Spleen (tissue), 11 donors: ENCODE results near the gene PXYLP1. TPM values are rescaled to one million over a fixed set of nuclear protein-coding genes. Genes with fewer than 3 reads are reported as not detected.

Experiments used
- DNase-seq: peaks from one replicate; pipeline ENCODE4 v3.0.0-alpha.2; 2020
- H3K27ac ChIP-seq, 8 donors: fragments of 200-600 bp; sonication (generic) in 7 of 8; 1 replicate in 4 of 8; 2 replicates in 4 of 8; pipeline versions ENCODE4 v1.5.0 to v1.8.0; 2016 to 2021; ENCODE audit warnings: inconsistent platforms in 4 of 8, mild to moderate bottlenecking in 4 of 8, moderate library complexity in 1 of 8
- H3K27me3 ChIP-seq, 7 donors: fragments of 200-600 bp; sonication (generic) in 6 of 7; replicated peaks in 1 of 7; 1 replicate in 4 of 7; 2 replicates in 3 of 7; pipeline versions ENCODE4 v1.5.0 to v1.8.0; 2016 to 2021; ENCODE audit warnings: inconsistent platforms in 3 of 7, mild to moderate bottlenecking in 1 of 7
- H3K36me3 ChIP-seq, 6 donors: fragments of 200-600 bp; sonication (generic) in 5 of 6; 1 replicate in 4 of 6; 2 replicates in 2 of 6; pipeline versions ENCODE4 v1.5.0 to v1.8.0; 2016 to 2021; ENCODE audit warnings: inconsistent platforms in 2 of 6
- H3K4me1 ChIP-seq, 6 donors: fragments of 200-600 bp; sonication (generic) in 5 of 6; 1 replicate in 3 of 6; 2 replicates in 3 of 6; pipeline versions ENCODE4 v1.5.0 to v1.8.0; 2016 to 2021; ENCODE audit warnings: inconsistent platforms in 3 of 6
- H3K4me3 ChIP-seq, 8 donors: fragments of 200-600 bp; sonication (generic) in 7 of 8; 1 replicate in 4 of 8; 2 replicates in 4 of 8; pipeline versions ENCODE4 v1.5.0 to v1.8.0; 2016 to 2021; ENCODE audit warnings: inconsistent platforms in 4 of 8, mild to moderate bottlenecking in 4 of 8, moderate library complexity in 2 of 8
- H3K9me3 ChIP-seq, 8 donors: fragments of 200-600 bp; sonication (generic) in 7 of 8; 1 replicate in 4 of 8; 2 replicates in 4 of 8; pipeline versions ENCODE4 v1.5.0 to v1.8.0; 2016 to 2021; ENCODE audit warnings: inconsistent platforms in 4 of 8
- POLR2A ChIP-seq, 3 donors: fragments of 450-650 bp; IDR thresholded peaks; one replicate each; pipeline ENCODE4 v1.5.1; 2017; ENCODE audit warnings: antibody characterized with exemption in 3 of 3, mild to moderate bottlenecking in 1 of 3
- POLR2AphosphoS5 ChIP-seq, 3 donors: sonication (generic); formaldehyde crosslinking; IDR thresholded peaks; one replicate each; pipeline ENCODE4 v1.5.1; 2017; ENCODE audit warnings: antibody characterized with exemption in 3 of 3
- WGBS, 5 donors: extraction: QIAGEN DNeasy Blood & Tissue Kit in 3 of 5; methylation state at CpG; one replicate each; pipeline versions ENCODE4 v1.1.5 to v1.1.7; 2013 to 2018; 5-methylcytosine and 5-hydroxymethylcytosine counted together
- intact Hi-C: fragments of 100-400 bp; cut with DNase I; formaldehyde crosslinking; loops from one replicate; pipeline ENCODE4 v1.15.0; 2023; ENCODE audit warnings: low total_unique reads
- polyA plus RNA-seq, 3 donors: library from polyadenylated mRNA; stranded (reverse); fragments of 200-250 nt; gene quantifications; one replicate each; pipeline ENCODE4 v1.2.1, GENCODE V29; 2013
- total RNA-seq, 7 donors: library from RNA; depleted of rRNA in 3 of 7; stranded (reverse); fragments of >200 nt in 3 of 7; fragmentation: NEBNext Ultra II Directional in 4 of 7; extraction: Animal tissue kit (Norgen Biotek cat#: 25700) in 4 of 7; gene quantifications; one replicate each; pipeline versions ENCODE4 v1.1.0 to v1.2.1, GENCODE V29; 2016 to 2021
- TF ChIP-seq, protein P1 (sequence below), 11 experiments: fragments of 200-600 bp in 7 of 11; fragments of 450-650 bp in 4 of 11; sonication (generic) in 4 of 11; IDR thresholded peaks in 8 of 11; conservative IDR thresholded peaks in 3 of 11; 1 replicate in 7 of 11; 2 replicates in 4 of 11; pipeline versions ENCODE4 v1.4.0 to v1.8.0; 2016 to 2021; ENCODE audit warnings: antibody characterized with exemption in 11 of 11, inconsistent platforms in 4 of 11, mild to moderate bottlenecking in 1 of 11
- donor health status: healthy with polysubstance abuse.
- donor health status: DM: no; HTN: no; CAD: no; lungs with moderate emphysema.
- donor health status: DM: no; HTN: no; CAD: no.
- donor health status: Bipolar disorder and iron deficiency.
- donor health status: healthy.
- donor health status: DM: no; HTN: no; CAD: no.
- donor health status: DM: yes; HTN: yes; CAD: no.

Gene PXYLP1
- total and polyA plus RNA-seq, 10 donors: 2.9 to 15.6 (median 7.4) TPM

DNA sequence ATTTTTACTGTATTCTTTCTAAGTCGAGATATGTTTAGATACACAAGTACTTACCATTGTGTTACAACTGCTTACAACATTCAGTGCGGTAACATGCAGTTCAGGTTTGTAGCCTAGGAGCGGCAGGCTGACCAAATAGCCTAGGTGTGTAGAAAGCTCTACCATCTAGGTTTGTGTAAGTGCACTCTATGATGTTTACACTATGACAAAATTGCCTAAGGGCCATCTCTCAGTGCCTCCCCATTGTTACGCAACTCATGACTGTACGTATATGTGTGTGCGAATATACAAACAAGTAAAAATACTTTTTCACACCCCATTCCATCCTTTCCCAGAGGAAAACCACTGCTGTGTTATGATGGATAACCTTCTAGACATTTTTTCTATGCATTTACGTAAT, 44.3 kb downstream of the PXYLP1 start:
- peak overlapping the region in 1 of 8 donors; percentile 28 for H3K27ac ChIP-seq
- H3K36me3 ChIP-seq: peaks cover 0 to 31% (median 0%) of the 10 kb centered on the region in 6 donors
- TF ChIP-seq, protein P1, sequence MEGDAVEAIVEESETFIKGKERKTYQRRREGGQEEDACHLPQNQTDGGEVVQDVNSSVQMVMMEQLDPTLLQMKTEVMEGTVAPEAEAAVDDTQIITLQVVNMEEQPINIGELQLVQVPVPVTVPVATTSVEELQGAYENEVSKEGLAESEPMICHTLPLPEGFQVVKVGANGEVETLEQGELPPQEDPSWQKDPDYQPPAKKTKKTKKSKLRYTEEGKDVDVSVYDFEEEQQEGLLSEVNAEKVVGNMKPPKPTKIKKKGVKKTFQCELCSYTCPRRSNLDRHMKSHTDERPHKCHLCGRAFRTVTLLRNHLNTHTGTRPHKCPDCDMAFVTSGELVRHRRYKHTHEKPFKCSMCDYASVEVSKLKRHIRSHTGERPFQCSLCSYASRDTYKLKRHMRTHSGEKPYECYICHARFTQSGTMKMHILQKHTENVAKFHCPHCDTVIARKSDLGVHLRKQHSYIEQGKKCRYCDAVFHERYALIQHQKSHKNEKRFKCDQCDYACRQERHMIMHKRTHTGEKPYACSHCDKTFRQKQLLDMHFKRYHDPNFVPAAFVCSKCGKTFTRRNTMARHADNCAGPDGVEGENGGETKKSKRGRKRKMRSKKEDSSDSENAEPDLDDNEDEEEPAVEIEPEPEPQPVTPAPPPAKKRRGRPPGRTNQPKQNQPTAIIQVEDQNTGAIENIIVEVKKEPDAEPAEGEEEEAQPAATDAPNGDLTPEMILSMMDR (IDR thresholded peaks at IDR 0.05 in 8 of 11, conservative IDR thresholded peaks at IDR 0.05 in 3 of 11): no peak
- no peak for TF ChIP-seq POLR2A (IDR thresholded peaks at IDR 0.05)
- TF ChIP-seq POLR2AphosphoS5 (IDR thresholded peaks at IDR 0.05): no peak
- H3K9me3 ChIP-seq: no peaks in the 10 kb centered on the region
- DNase-seq: no peak
- intact Hi-C loops: no loop called here
- WGBS, 5 donors: 71 to 92% (median 83%) methylated on average over 7 of the region's 7 CpGs
- no peaks in the 10 kb centered on the region for H3K27me3 ChIP-seq
- no peak overlapping the region for H3K4me3 ChIP-seq
- peaks cover 8 to 38% (median 11%) of the 10 kb centered on the region in 6 donors for H3K4me1 ChIP-seq

DNA sequence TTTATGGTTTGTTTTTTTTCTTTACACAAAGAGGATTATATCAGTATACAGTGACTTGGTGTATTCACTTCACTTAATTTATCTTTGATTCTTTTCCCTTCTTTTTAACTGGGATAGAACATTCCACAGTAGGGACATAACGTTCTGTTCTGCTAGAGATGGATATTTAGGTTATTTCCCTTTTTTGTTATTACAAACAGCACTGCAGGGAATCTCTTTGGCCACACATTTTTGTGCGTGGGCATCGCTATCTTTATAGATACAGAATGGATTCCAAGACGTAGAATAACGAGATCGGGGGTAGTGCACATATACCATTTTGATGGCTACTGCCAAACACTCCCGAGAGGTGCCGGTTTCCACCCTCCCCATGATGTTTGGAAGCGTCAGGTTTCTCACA, 44.8 kb downstream of the PXYLP1 start:
- H3K9me3 ChIP-seq: no peaks in the 10 kb centered on the region
- H3K4me1 ChIP-seq: peaks cover 8 to 38% (median 11%) of the 10 kb centered on the region in 6 donors
- intact Hi-C loops: no loop called here
- WGBS, 5 donors: 85 to 91% (median 88%) methylated on average over 9 of the region's 9 CpGs
- no peaks in the 10 kb centered on the region for H3K27me3 ChIP-seq
- H3K27ac ChIP-seq: peak overlapping the region in 1 of 8 donors; percentile 28
- DNase-seq: no peak
- no peak overlapping the region for H3K4me3 ChIP-seq
- peaks cover 0 to 35% (median 0%) of the 10 kb centered on the region in 6 donors for H3K36me3 ChIP-seq
- TF ChIP-seq, protein P1 (IDR thresholded peaks at IDR 0.05 in 8 of 11, conservative IDR thresholded peaks at IDR 0.05 in 3 of 11): no peak
- TF ChIP-seq POLR2AphosphoS5 (IDR thresholded peaks at IDR 0.05) (no peak), POLR2A (IDR thresholded peaks at IDR 0.05) (no peak)

DNA sequence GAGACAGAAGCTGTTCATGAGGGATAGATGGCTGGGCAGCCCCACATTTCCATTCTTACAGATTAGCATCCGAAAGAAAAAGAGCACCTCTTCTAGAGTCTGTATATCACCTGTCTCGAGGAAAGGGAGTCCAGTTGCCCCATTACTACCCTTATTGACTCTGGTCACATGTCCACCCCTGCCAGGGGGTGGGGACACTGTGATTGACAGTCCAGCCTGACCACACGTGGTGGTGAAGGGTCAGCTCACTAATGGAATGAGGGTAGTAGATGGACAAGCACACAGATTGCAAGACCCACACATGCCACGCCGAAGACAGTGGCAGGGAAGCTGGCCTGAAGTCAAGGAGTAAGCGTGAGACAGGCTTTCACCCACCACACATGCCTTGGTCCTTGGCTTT, 45.8 kb downstream of the PXYLP1 start:
- no peak overlapping the region for H3K27ac ChIP-seq
- no peak for TF ChIP-seq POLR2AphosphoS5 (IDR thresholded peaks at IDR 0.05)
- TF ChIP-seq, protein P1 (IDR thresholded peaks at IDR 0.05 in 8 of 11, conservative IDR thresholded peaks at IDR 0.05 in 3 of 11): no peak
- TF ChIP-seq POLR2A (IDR thresholded peaks at IDR 0.05): no peak
- peaks cover 8 to 38% (median 11%) of the 10 kb centered on the region in 6 donors for H3K4me1 ChIP-seq
- no peaks in the 10 kb centered on the region for H3K27me3 ChIP-seq
- no peaks in the 10 kb centered on the region for H3K9me3 ChIP-seq
- 74 to 83% (median 77%) methylated on average over 6 of the region's 6 CpGs for WGBS, 5 donors
- intact Hi-C loops: no loop called here
- peaks cover 0 to 45% (median 0%) of the 10 kb centered on the region in 6 donors for H3K36me3 ChIP-seq
- H3K4me3 ChIP-seq: no peak overlapping the region
- no peak for DNase-seq

DNA sequence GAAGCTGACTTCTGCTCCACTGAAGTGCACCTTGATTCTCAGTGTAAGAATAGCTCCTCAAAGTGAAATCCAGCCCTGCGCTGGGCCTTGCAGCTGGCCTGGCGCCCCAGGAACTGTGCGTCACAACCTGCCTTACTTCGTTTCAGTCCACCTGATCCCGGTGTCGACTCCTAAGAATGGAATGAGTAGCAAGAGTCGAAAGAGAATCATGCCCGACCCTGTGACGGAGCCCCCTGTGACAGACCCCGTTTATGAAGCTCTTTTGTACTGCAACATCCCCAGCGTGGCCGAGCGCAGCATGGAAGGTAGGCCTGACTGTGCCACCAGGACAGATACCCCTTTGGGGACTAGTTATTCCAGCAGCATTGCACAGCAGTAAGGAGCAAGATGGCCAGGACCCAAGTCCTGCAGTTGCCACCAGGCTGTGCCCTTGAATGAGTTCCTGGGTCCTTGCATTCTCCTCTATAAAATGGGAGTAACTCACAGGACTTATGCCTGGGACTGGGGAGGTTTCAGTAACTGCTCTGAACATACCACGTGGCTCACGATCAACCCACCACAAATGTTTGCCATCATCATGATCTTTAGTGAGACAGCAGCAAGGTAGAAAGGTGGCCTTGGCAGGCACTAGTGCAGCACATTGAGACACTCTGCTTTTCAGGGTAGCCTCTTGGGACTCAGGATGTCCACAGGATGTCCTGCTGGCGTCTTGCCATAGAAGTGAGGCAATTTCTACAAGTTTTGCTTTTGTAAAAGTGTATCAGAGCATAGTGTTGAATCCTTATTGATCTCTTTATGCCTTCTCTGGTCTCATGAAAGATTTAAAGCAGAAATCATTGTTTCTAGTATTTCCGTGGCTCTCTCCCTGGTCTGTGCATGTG, 46.8 kb downstream of the PXYLP1 start:
- no peaks in the 10 kb centered on the region for H3K27me3 ChIP-seq
- peaks cover 0 to 48% (median 0%) of the 10 kb centered on the region in 6 donors for H3K36me3 ChIP-seq
- H3K4me1 ChIP-seq: peaks cover 8 to 38% (median 11%) of the 10 kb centered on the region in 6 donors
- no peaks in the 10 kb centered on the region for H3K9me3 ChIP-seq
- H3K27ac ChIP-seq: peak overlapping the region in 1 of 8 donors; percentile 17
- TF ChIP-seq POLR2A (IDR thresholded peaks at IDR 0.05): no peak
- TF ChIP-seq, protein P1 (IDR thresholded peaks at IDR 0.05 in 8 of 11, conservative IDR thresholded peaks at IDR 0.05 in 3 of 11): no peak
- TF ChIP-seq POLR2AphosphoS5 (IDR thresholded peaks at IDR 0.05): no peak
- intact Hi-C loops: no loop called here
- peak overlapping the region in 1 of 8 donors; percentile 0 for H3K4me3 ChIP-seq
- WGBS, 5 donors: 83 to 92% (median 87%) methylated on average over 15 to 17 of the region's 17 CpGs
- no peak for DNase-seq
